CD4-positive, alpha-beta T cell treated with Interferon gamma for 1 hour (primary cell): ENCODE results near the gene MLLT10.
"Not testable (repeated sequence)": the region's sequence is repeated elsewhere in the genome, so short reads cannot be mapped to it uniquely, and the experiment has no call there.

ENCODE experiments used
- DNase-seq: peaks from one replicate; pipeline ENCODE4 v3.0.0-alpha.2; 2020

The MLLT10 gene

GRCh38 chr10:21712975-21713374 is 178.9 kb downstream of the MLLT10 start:
- DNase-seq = no peak

- DNase-seq = no peak
Measured at GRCh38 chr10:21715531-21716195, 181.6 kb downstream of the MLLT10 start.

- DNase-seq = not testable (repeated sequence)
Measured at GRCh38 chr10:21717437-21718054, 183.5 kb downstream of the MLLT10 start.

GRCh38 chr10:21719502-21719901 is 185.5 kb downstream of the MLLT10 start:
- DNase-seq = no peak

- DNase-seq = no peak
Measured at GRCh38 chr10:21720090-21720489, 186.1 kb downstream of the MLLT10 start.

- DNase-seq = no peak
Measured at GRCh38 chr10:21721000-21721665, 187.1 kb downstream of the MLLT10 start.

GRCh38 chr10:21722209-21722608 is 188.2 kb downstream of the MLLT10 start:
- DNase-seq = no peak

- DNase-seq = no peak
Measured at GRCh38 chr10:21724020-21724589, 190.1 kb downstream of the MLLT10 start.

GRCh38 chr10:21724687-21725367 is 190.8 kb downstream of the MLLT10 start:
- peak; percentile 38 for DNase-seq

GRCh38 chr10:21726601-21727225 is 192.7 kb downstream of the MLLT10 start:
- no peak for DNase-seq

- DNase-seq = no peak
Measured at GRCh38 chr10:21727452-21728168, 193.6 kb downstream of the MLLT10 start.

GRCh38 chr10:21728618-21729017 is 194.6 kb downstream of the MLLT10 start:
- no peak for DNase-seq

- DNase-seq = peak; percentile 25
Measured at GRCh38 chr10:21732067-21732772, 198.2 kb downstream of the MLLT10 start.

GRCh38 chr10:21733710-21734109 is 199.7 kb downstream of the MLLT10 start:
- DNase-seq = no peak

- DNase-seq = no peak
Measured at GRCh38 chr10:21737106-21737505, 203.1 kb downstream of the MLLT10 start.

GRCh38 chr10:21740989-21741388 is 207.0 kb downstream of the MLLT10 start:
- DNase-seq = peak; percentile 57

GRCh38 chr10:21742740-21743412 is 208.8 kb downstream of the MLLT10 start:
- DNase-seq = no peak

- DNase-seq = no peak
Measured at GRCh38 chr10:21744223-21744622, 210.2 kb downstream of the MLLT10 start.

GRCh38 chr10:21746118-21746517 is 212.1 kb downstream of the MLLT10 start:
- no peak for DNase-seq

GRCh38 chr10:21747809-21748208 is 213.8 kb downstream of the MLLT10 start:
- no peak for DNase-seq

- no peak for DNase-seq
Measured at GRCh38 chr10:21749788-21750187, 215.8 kb downstream of the MLLT10 start.
